Spleen (tissue), 11 donors: ENCODE data around the gene PPM1H. TPM values are rescaled to one million over a fixed set of nuclear protein-coding genes. Genes with fewer than 3 reads are reported as not detected.

Source experiments
- DNase-seq: peaks from one replicate; pipeline ENCODE4 v3.0.0-alpha.2; 2020
- H3K27ac ChIP-seq, 8 donors: fragments of 200-600 bp; sonication (generic) in 7 of 8; 1 replicate in 4 of 8; 2 replicates in 4 of 8; pipeline versions ENCODE4 v1.5.0 to v1.8.0; 2016 to 2021; ENCODE audit warnings: inconsistent platforms in 4 of 8, mild to moderate bottlenecking in 4 of 8, moderate library complexity in 1 of 8
- H3K27me3 ChIP-seq, 7 donors: fragments of 200-600 bp; sonication (generic) in 6 of 7; replicated peaks in 1 of 7; 1 replicate in 4 of 7; 2 replicates in 3 of 7; pipeline versions ENCODE4 v1.5.0 to v1.8.0; 2016 to 2021; ENCODE audit warnings: inconsistent platforms in 3 of 7, mild to moderate bottlenecking in 1 of 7
- H3K36me3 ChIP-seq, 6 donors: fragments of 200-600 bp; sonication (generic) in 5 of 6; 1 replicate in 4 of 6; 2 replicates in 2 of 6; pipeline versions ENCODE4 v1.5.0 to v1.8.0; 2016 to 2021; ENCODE audit warnings: inconsistent platforms in 2 of 6
- H3K4me1 ChIP-seq, 6 donors: fragments of 200-600 bp; sonication (generic) in 5 of 6; 1 replicate in 3 of 6; 2 replicates in 3 of 6; pipeline versions ENCODE4 v1.5.0 to v1.8.0; 2016 to 2021; ENCODE audit warnings: inconsistent platforms in 3 of 6
- H3K4me3 ChIP-seq, 8 donors: fragments of 200-600 bp; sonication (generic) in 7 of 8; 1 replicate in 4 of 8; 2 replicates in 4 of 8; pipeline versions ENCODE4 v1.5.0 to v1.8.0; 2016 to 2021; ENCODE audit warnings: inconsistent platforms in 4 of 8, mild to moderate bottlenecking in 4 of 8, moderate library complexity in 2 of 8
- H3K9me3 ChIP-seq, 8 donors: fragments of 200-600 bp; sonication (generic) in 7 of 8; 1 replicate in 4 of 8; 2 replicates in 4 of 8; pipeline versions ENCODE4 v1.5.0 to v1.8.0; 2016 to 2021; ENCODE audit warnings: inconsistent platforms in 4 of 8
- CTCF ChIP-seq, 11 experiments: fragments of 200-600 bp in 7 of 11; fragments of 450-650 bp in 4 of 11; sonication (generic) in 4 of 11; IDR thresholded peaks in 8 of 11; conservative IDR thresholded peaks in 3 of 11; 1 replicate in 7 of 11; 2 replicates in 4 of 11; pipeline versions ENCODE4 v1.4.0 to v1.8.0; 2016 to 2021; ENCODE audit warnings: antibody characterized with exemption in 11 of 11, inconsistent platforms in 4 of 11, mild to moderate bottlenecking in 1 of 11
- POLR2A ChIP-seq, 3 donors: fragments of 450-650 bp; IDR thresholded peaks; one replicate each; pipeline ENCODE4 v1.5.1; 2017; ENCODE audit warnings: antibody characterized with exemption in 3 of 3, mild to moderate bottlenecking in 1 of 3
- POLR2AphosphoS5 ChIP-seq, 3 donors: sonication (generic); formaldehyde crosslinking; IDR thresholded peaks; one replicate each; pipeline ENCODE4 v1.5.1; 2017; ENCODE audit warnings: antibody characterized with exemption in 3 of 3
- WGBS, 5 donors: extraction: QIAGEN DNeasy Blood & Tissue Kit in 3 of 5; methylation state at CpG; one replicate each; pipeline versions ENCODE4 v1.1.5 to v1.1.7; 2013 to 2018; 5-methylcytosine and 5-hydroxymethylcytosine counted together
- intact Hi-C: fragments of 100-400 bp; cut with DNase I; formaldehyde crosslinking; loops from one replicate; pipeline ENCODE4 v1.15.0; 2023; ENCODE audit warnings: low total_unique reads
- polyA plus RNA-seq, 3 donors: library from polyadenylated mRNA; stranded (reverse); fragments of 200-250 nt; gene quantifications; one replicate each; pipeline ENCODE4 v1.2.1, GENCODE V29; 2013
- total RNA-seq, 7 donors: library from RNA; depleted of rRNA in 3 of 7; stranded (reverse); fragments of >200 nt in 3 of 7; fragmentation: NEBNext Ultra II Directional in 4 of 7; extraction: Animal tissue kit (Norgen Biotek cat#: 25700) in 4 of 7; gene quantifications; one replicate each; pipeline versions ENCODE4 v1.1.0 to v1.2.1, GENCODE V29; 2016 to 2021
- donor health status: healthy with polysubstance abuse.
- donor health status: DM: no; HTN: no; CAD: no; lungs with moderate emphysema.
- donor health status: DM: no; HTN: no; CAD: no.
- donor health status: Bipolar disorder and iron deficiency.
- donor health status: healthy.
- donor health status: DM: no; HTN: no; CAD: no.
- donor health status: DM: yes; HTN: yes; CAD: no.

The PPM1H gene
- total and polyA plus RNA-seq, 10 donors, result 0.17 to 3.9 (median 1.9) TPM

- Histone ChIP-seq H3K9me3 (no peaks in the 10 kb centered on the region), H3K27me3 (no peaks in the 10 kb centered on the region), H3K4me3 (peak overlapping the region; percentile 72 to 92 (median 78)), H3K36me3 (no peaks in the 10 kb centered on the region), H3K4me1 (peaks cover 0 to 47% (median 32%) of the 10 kb centered on the region in 6 donors), H3K27ac (peak overlapping the region; percentile 91 to 100 (median 99))
- DNase-seq, result peak; percentile 97
- intact Hi-C loops, result no loop called here
- TF ChIP-seq CTCF (IDR thresholded peaks at IDR 0.05 in 8 of 11, conservative IDR thresholded peaks at IDR 0.05 in 3 of 11), result peak in 10 of 11 experiments; percentile 21 to 79 (median 58)
- peak; percentile 80 to 88 (median 86) for TF ChIP-seq POLR2AphosphoS5 (IDR thresholded peaks at IDR 0.05)
- TF ChIP-seq POLR2A (IDR thresholded peaks at IDR 0.05), result peak in 2 of 3 donors; percentile 43 to 48
- WGBS, 5 donors, result 0 to 1% (median 0%) methylated on average over 24 to 94 of the region's 94 CpGs
These were observed 331.7 kb downstream of the PPM1H start for GRCh38 chr12:62603061-62603810.

GRCh38 chr12:62602255-62603060, 332.5 kb downstream of the PPM1H start:
- Histone ChIP-seq H3K27ac (peak overlapping the region; percentile 91 to 100 (median 99)), H3K27me3 (no peaks in the 10 kb centered on the region), H3K9me3 (no peaks in the 10 kb centered on the region), H3K4me1 (peaks cover 0 to 47% (median 32%) of the 10 kb centered on the region in 6 donors), H3K36me3 (no peaks in the 10 kb centered on the region), H3K4me3 (peak overlapping the region; percentile 72 to 92 (median 78))
- DNase-seq, result peak; percentile 97
- 0 to 1% (median 1%) methylated on average over 27 to 66 of the region's 66 CpGs for WGBS, 5 donors
- intact Hi-C loops, result no loop called here
- TF ChIP-seq POLR2AphosphoS5 (IDR thresholded peaks at IDR 0.05) (peak; percentile 88 to 92 (median 91)), CTCF (IDR thresholded peaks at IDR 0.05 in 8 of 11, conservative IDR thresholded peaks at IDR 0.05 in 3 of 11) (no peak), POLR2A (IDR thresholded peaks at IDR 0.05) (peak in 2 of 3 donors; percentile 54 to 66)

- H3K27me3 ChIP-seq, result no peaks in the 10 kb centered on the region
- H3K9me3 ChIP-seq, result no peaks in the 10 kb centered on the region
- no peak for TF ChIP-seq POLR2A (IDR thresholded peaks at IDR 0.05)
- no peak for TF ChIP-seq CTCF (IDR thresholded peaks at IDR 0.05 in 8 of 11, conservative IDR thresholded peaks at IDR 0.05 in 3 of 11)
- TF ChIP-seq POLR2AphosphoS5 (IDR thresholded peaks at IDR 0.05), result no peak
- no peaks in the 10 kb centered on the region for H3K36me3 ChIP-seq
- H3K4me3 ChIP-seq, result peak overlapping the region in 7 of 8 donors; percentile 72 to 92 (median 78)
- WGBS, 5 donors, result 51 to 66% (median 58%) methylated on average over 2 of the region's 2 CpGs
- H3K27ac ChIP-seq, result peak overlapping the region; percentile 91 to 100 (median 99)
- no peak for DNase-seq
- H3K4me1 ChIP-seq, result peaks cover 0 to 46% (median 32%) of the 10 kb centered on the region in 6 donors
- intact Hi-C loops, result no loop called here
These were observed 333.2 kb downstream of the PPM1H start for GRCh38 chr12:62601765-62602164.
